H1 (cell line): ENCODE measurements around the gene TMEM125. TPM values are rescaled to one million over a fixed set of nuclear protein-coding genes. Genes with fewer than 3 reads are reported as not detected.

Experiments used
- CTCF ChIA-PET: fragments of 300-600 bp; sonication (Branson Sonifier 250); formaldehyde crosslinking; loops from one replicate; lab custom pipeline; 2021; ENCODE audit not compliant: partially characterized antibody; lab: Charles Lee
- POLR2A ChIA-PET: fragments of 300-600 bp; sonication (Branson Sonifier 250); formaldehyde crosslinking; loops from one replicate; lab custom pipeline; 2021; ENCODE audit warnings: inconsistent platforms; ENCODE audit not compliant: partially characterized antibody; lab: Charles Lee
- DNase-seq, 2 experiments: peaks; one replicate each; pipeline versions ENCODE4 v3.0.0 to v3.0.0-alpha.2; 2010 to 2022; ENCODE audit warnings: low spot score in 2 of 2, low read depth in 1 of 2, mixed read lengths in 1 of 2
- FAIRE-seq: peaks from 2 replicates; lab custom pipeline; 2011; peaks lifted over from hg19 to GRCh38; lab: Jason Lieb, UNC
- H2AFZ ChIP-seq: 2 replicates; pipeline ENCODE4 v1.8.1; 2012; ENCODE audit warnings: low read length, inconsistent platforms
- H2AK5ac ChIP-seq: 2 replicates; pipeline ENCODE4 v1.6.1; 2013; ENCODE audit warnings: low read depth, low read length
- H2BK120ac ChIP-seq: replicated peaks from 2 replicates; pipeline ENCODE3; 2013; ENCODE audit warnings: low read depth, low read length, inconsistent platforms
- H2BK12ac ChIP-seq: 2 replicates; pipeline ENCODE4 v1.6.1; 2013; ENCODE audit warnings: low read depth, low read length
- H2BK15ac ChIP-seq: 2 replicates; pipeline ENCODE4 v1.6.1; 2013; ENCODE audit warnings: low read length
- H2BK20ac ChIP-seq: 2 replicates; pipeline ENCODE4 v1.6.1; 2013; ENCODE audit warnings: low read length
- H2BK5ac ChIP-seq: 2 replicates; pipeline ENCODE4 v1.6.1; 2013; ENCODE audit warnings: low read depth, low read length
- H3K14ac ChIP-seq: 2 replicates; pipeline ENCODE4 v1.6.1; 2013; ENCODE audit warnings: inconsistent platforms; ENCODE audit not compliant: insufficient read length
- H3K18ac ChIP-seq: 2 replicates; pipeline ENCODE4 v1.6.1; 2013; ENCODE audit warnings: low read length; ENCODE audit errors: extremely low read depth
- H3K23ac ChIP-seq: 2 replicates; pipeline ENCODE4 v1.6.1; 2013; ENCODE audit warnings: inconsistent platforms; ENCODE audit not compliant: insufficient read length
- H3K23me2 ChIP-seq: 2 replicates; pipeline ENCODE4 v1.6.1; 2013; ENCODE audit warnings: low read depth, low read length
- H3K27ac ChIP-seq: 2 replicates; pipeline ENCODE4 v1.6.1; 2011; ENCODE audit warnings: low read depth, low read length, inconsistent platforms
- H3K27me3 ChIP-seq, 4 experiments: replicated peaks in 1 of 4; 1 replicate in 1 of 4; 2 replicates in 3 of 4; pipeline versions ENCODE4 v1.6.1 to v1.8.1; 2011 to 2013; ENCODE audit warnings: low read length in 3 of 4, mild to moderate bottlenecking in 3 of 4, inconsistent platforms in 2 of 4, mixed read lengths in 2 of 4, moderate library complexity in 1 of 4; ENCODE audit not compliant: control insufficient read depth in 3 of 4, insufficient read depth in 3 of 4; ENCODE audit errors: extremely low read depth in 1 of 4
- H3K36me3 ChIP-seq, 4 experiments: 2 replicates each; pipeline versions ENCODE4 v1.6.1 to v1.8.1; 2011 to 2013; ENCODE audit warnings: mild to moderate bottlenecking in 4 of 4, low read length in 3 of 4, moderate library complexity in 2 of 4, control low read depth in 1 of 4, inconsistent platforms in 1 of 4; ENCODE audit not compliant: insufficient read depth in 4 of 4, control insufficient read depth in 2 of 4
- H3K4ac ChIP-seq: replicated peaks from 2 replicates; pipeline ENCODE3; 2013; ENCODE audit warnings: low read length, low read depth, mixed read lengths, inconsistent platforms; ENCODE audit not compliant: insufficient read length
- H3K4me1 ChIP-seq, 4 experiments: replicated peaks in 1 of 4; 1 replicate in 1 of 4; 2 replicates in 3 of 4; pipeline versions ENCODE4 v1.6.1 to v1.8.1; 2011 to 2013; ENCODE audit warnings: low read length in 3 of 4, inconsistent platforms in 2 of 4, mixed read lengths in 1 of 4; ENCODE audit not compliant: insufficient read depth in 4 of 4, control insufficient read depth in 3 of 4
- H3K4me2 ChIP-seq, 2 experiments: 2 replicates each; pipeline versions ENCODE4 v1.6.1 to v1.8.1; 2011 to 2013; ENCODE audit warnings: low read depth in 2 of 2, low read length in 2 of 2, control low read depth in 1 of 2, inconsistent platforms in 1 of 2, mild to moderate bottlenecking in 1 of 2; ENCODE audit not compliant: insufficient read depth in 1 of 2
- H3K4me3 ChIP-seq, 4 experiments: fragments of 200-600, 300-600 bp in 1 of 4; sonication (generic), shearing (Covaris generic), sonication (Bioruptor Twin) in 1 of 4; 2 replicates each; pipeline versions ENCODE4 v1.5.1 to v1.8.1; 2011 to 2016; ENCODE audit warnings: low read length in 4 of 4, low read depth in 3 of 4, control low read depth in 2 of 4, inconsistent platforms in 2 of 4, mild to moderate bottlenecking in 2 of 4, mixed read lengths in 1 of 4, moderate library complexity in 1 of 4; ENCODE audit not compliant: insufficient read depth in 2 of 4; ENCODE audit errors: extremely low read depth in 1 of 4
- H3K56ac ChIP-seq: replicated peaks from 2 replicates; pipeline ENCODE3; 2013; ENCODE audit warnings: low read depth, mild to moderate bottlenecking, mixed read lengths, low read length, inconsistent platforms; ENCODE audit not compliant: insufficient read length
- H3K79me1 ChIP-seq: 2 replicates; pipeline ENCODE4 v1.6.1; 2013; ENCODE audit warnings: low read depth, low read length, control low read depth
- H3K79me2 ChIP-seq, 2 experiments: 2 replicates each; pipeline versions ENCODE4 v1.6.1 to v1.8.1; 2012 to 2013; ENCODE audit warnings: low read length in 2 of 2, mild to moderate bottlenecking in 2 of 2, inconsistent platforms in 1 of 2; ENCODE audit not compliant: insufficient read depth in 2 of 2, control insufficient read depth in 1 of 2
- H3K9ac ChIP-seq, 4 experiments: replicated peaks in 1 of 4; 1 replicate in 1 of 4; 2 replicates in 3 of 4; pipeline versions ENCODE4 v1.6.1 to v1.8.1; 2011 to 2013; ENCODE audit warnings: low read depth in 3 of 4, low read length in 3 of 4, control low read depth in 2 of 4, mild to moderate bottlenecking in 2 of 4, moderate library complexity in 2 of 4, inconsistent platforms in 1 of 4; ENCODE audit errors: extremely low read depth in 1 of 4
- H3K9me3 ChIP-seq, 2 experiments: 2 replicates each; pipeline versions ENCODE4 v1.6.1 to v1.8.1; 2012 to 2013; ENCODE audit warnings: mild to moderate bottlenecking in 2 of 2, moderate library complexity in 2 of 2, control low read depth in 1 of 2, inconsistent platforms in 1 of 2, low read depth in 1 of 2, low read length in 1 of 2, mixed read lengths in 1 of 2; ENCODE audit not compliant: insufficient read depth in 2 of 2
- H4K20me1 ChIP-seq, 2 experiments: replicated peaks in 1 of 2; 2 replicates each; pipeline versions ENCODE3 to v1.8.1; 2011 to 2013; ENCODE audit warnings: inconsistent platforms in 2 of 2, low read length in 2 of 2, mild to moderate bottlenecking in 1 of 2; ENCODE audit not compliant: insufficient read depth in 2 of 2, control insufficient read depth in 1 of 2
- H4K5ac ChIP-seq: 2 replicates; pipeline ENCODE4 v1.6.1; 2013; ENCODE audit warnings: low read length, low read depth, mixed read lengths, inconsistent platforms; ENCODE audit not compliant: insufficient read length
- H4K8ac ChIP-seq: 2 replicates; pipeline ENCODE4 v1.8.0; 2013; ENCODE audit warnings: mild to moderate bottlenecking, moderate library complexity, low read length, inconsistent platforms; ENCODE audit not compliant: insufficient read depth; ENCODE audit errors: extremely low read depth
- H4K91ac ChIP-seq: replicated peaks from 2 replicates; pipeline ENCODE3; 2013; ENCODE audit warnings: low read length, mixed read lengths, inconsistent platforms; ENCODE audit not compliant: insufficient read length
- BRCA1 ChIP-seq: IDR thresholded peaks from 2 replicates; pipeline ENCODE4 v1.6.1; 2012; ENCODE audit warnings: low read depth, low read length, improper control_type of control experiment
- CHD2 ChIP-seq: IDR thresholded peaks from 2 replicates; pipeline ENCODE4 v1.6.1; 2012; ENCODE audit warnings: low read length, improper control_type of control experiment
- NRF1 ChIP-seq: IDR thresholded peaks from 2 replicates; pipeline ENCODE4 v1.6.1; 2011; ENCODE audit warnings: mild to moderate bottlenecking, low read depth, low read length, improper control_type of control experiment
- SP1 ChIP-seq: IDR thresholded peaks from 2 replicates; pipeline ENCODE4 v1.6.1; 2011; ENCODE audit warnings: low read depth, low read length
- WGBS, 2 experiments: shearing (Covaris generic) in 1 of 2; methylation state at CpG; one replicate each; pipeline versions ENCODE4 v1.1.6 to v1.1.7; 2013 to 2015; ENCODE audit warnings: low lambda C conversion rate in 2 of 2, mixed read lengths in 2 of 2, inconsistent platforms in 1 of 2, low coverage in 1 of 2, missing lambda C conversion rate in 1 of 2; ENCODE audit not compliant: insufficient replicate concordance in 2 of 2, insufficient coverage in 1 of 2, insufficient read length in 1 of 2; ENCODE audit errors: extremely low coverage in 1 of 2, missing lambda C conversion rate in 1 of 2; 5-methylcytosine and 5-hydroxymethylcytosine counted together
- polyA plus RNA-seq, 7 experiments: library from polyadenylated mRNA; depleted of rRNA in 3 of 7; stranded (reverse) in 5 of 7; unstranded in 2 of 7; fragments of >200 nt in 5 of 7; fragments of 200-250 nt in 2 of 7; gene quantifications; 1 replicate in 5 of 7; 2 replicates in 1 of 7; 4 replicates in 1 of 7; pipeline versions ENCODE4 v1.2.1 to v1.2.3, GENCODE V29; 2011 to 2013; ENCODE audit warnings: missing spikeins in 2 of 7, mixed read lengths in 2 of 7
- total RNA-seq: library from RNA; stranded (reverse); fragmentation: NEBNext Ultra II Directional; extraction: Animal tissue kit (Norgen Biotek cat#: 25700); gene quantifications from 2 replicates; pipeline ENCODE4 v1.2.1, GENCODE V29; 2021
- TF ChIP-seq, protein P1 (sequence below): IDR thresholded peaks from 2 replicates; pipeline ENCODE4 v1.6.1; 2011; ENCODE audit warnings: low read length, improper control_type of control experiment

The TMEM125 gene
- total and polyA plus RNA-seq, 2 of the 8 experiments (the other 6 are each of a cell fraction or from before 2014, with no cell fraction given), result 26.5 to 46.7 TPM

DNA sequence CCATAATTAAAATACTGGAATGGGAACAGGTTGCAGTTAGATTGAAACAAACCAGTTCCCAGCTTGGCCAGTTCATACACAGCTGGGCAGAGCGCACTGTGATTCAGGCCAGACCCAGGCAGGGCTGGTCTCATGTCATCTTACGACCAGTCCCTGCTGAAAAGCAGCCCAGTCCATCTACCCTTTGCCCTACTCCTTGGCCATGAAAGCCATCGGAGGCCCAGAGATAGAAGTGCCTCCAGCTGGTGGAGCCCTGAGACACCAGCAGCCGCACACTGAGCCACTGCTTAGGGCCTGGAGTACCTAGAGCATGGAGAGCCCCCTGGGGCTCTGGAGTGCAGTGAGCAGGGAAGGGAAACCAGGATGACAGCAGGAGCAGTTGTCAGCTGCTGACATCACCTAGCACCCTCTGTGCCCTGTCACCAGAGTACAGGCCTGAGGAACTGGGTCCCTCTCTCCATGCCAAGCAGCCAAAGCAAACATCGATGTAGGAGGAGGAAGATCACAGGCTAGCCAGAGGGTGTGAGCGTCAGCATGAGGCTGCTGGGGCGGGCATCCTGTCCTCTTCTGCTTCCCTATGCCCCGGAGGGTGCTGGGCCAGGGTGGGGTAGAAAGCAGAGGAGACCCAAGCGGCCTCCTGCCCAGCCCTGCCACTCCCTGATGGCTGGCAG lies 34.2 kb upstream of the TMEM125 start:
- Histone ChIP-seq H3K27ac (no peak overlapping the region), H2BK15ac (no peak overlapping the region), H2BK5ac (no peak overlapping the region), H3K79me1 (no peaks in the 10 kb centered on the region; the same call in 1 of the 2 replicates), H2BK12ac (no peak overlapping the region), H3K23ac (no peak overlapping the region), H3K9me3 (peaks cover 0 to under 1% of the 10 kb centered on the region in 2 experiments; a peak in 1 of 4 replicates), H4K5ac (no peak overlapping the region), H2BK20ac (no peak overlapping the region), H3K9ac (no peak overlapping the region), H3K18ac (no peak overlapping the region), H3K56ac (no peak overlapping the region), H4K20me1 (no peaks in the 10 kb centered on the region), H3K4me1 (no peaks in the 10 kb centered on the region), H3K27me3 (no peaks in the 10 kb centered on the region), H4K8ac (no peak overlapping the region), H3K4me3 (no peak overlapping the region), H4K91ac (no peak overlapping the region), H2BK120ac (no peak overlapping the region), H2AFZ (no peak overlapping the region), H2AK5ac (no peak overlapping the region), H3K23me2 (no peaks in the 10 kb centered on the region), H3K4ac (no peak overlapping the region), H3K14ac (no peak overlapping the region), H3K36me3 (no peaks in the 10 kb centered on the region), H3K79me2 (no peaks in the 10 kb centered on the region), H3K4me2 (no peak overlapping the region)
- 82% methylated on average over 9 of the region's 9 CpGs; no CpG with 5 or more reads in 1 of the 2 experiments for WGBS, 2 experiments
- ChIA-PET POLR2A (interaction anchor here (4.4 kb wide), 1 partner anchor 123 kb away, joined by 15 read pairs; the partner anchor contains the start of gene CDC20), CTCF (interaction anchor here (0.6 to 2.1 kb wide), 11 partner anchors 32 to 209 kb away, joined by 3 to 7 read pairs (median 4); partner anchors contain the start of gene CDC20)
- DNase-seq (no peak), FAIRE-seq (no peak)
- TF ChIP-seq SP1 (no peak), BRCA1 (no peak), NRF1 (no peak), CHD2 (no peak)
- TF ChIP-seq, protein P1, sequence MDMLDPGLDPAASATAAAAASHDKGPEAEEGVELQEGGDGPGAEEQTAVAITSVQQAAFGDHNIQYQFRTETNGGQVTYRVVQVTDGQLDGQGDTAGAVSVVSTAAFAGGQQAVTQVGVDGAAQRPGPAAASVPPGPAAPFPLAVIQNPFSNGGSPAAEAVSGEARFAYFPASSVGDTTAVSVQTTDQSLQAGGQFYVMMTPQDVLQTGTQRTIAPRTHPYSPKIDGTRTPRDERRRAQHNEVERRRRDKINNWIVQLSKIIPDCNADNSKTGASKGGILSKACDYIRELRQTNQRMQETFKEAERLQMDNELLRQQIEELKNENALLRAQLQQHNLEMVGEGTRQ, result no peak
